GM23338 (cell line): ENCODE measurements around the gene OTOP2. TPM values are rescaled to one million over a fixed set of nuclear protein-coding genes. Genes with fewer than 3 reads are reported as not detected.

Experiments used
- ATAC-seq: fragments of 200-7000 bp; cut with Tn5 transposase; 3 replicates; pipeline ENCODE4 v1.9.1; 2020
- DNase-seq: peaks from one replicate; pipeline ENCODE4 v3.0.0-alpha.2; 2015; ENCODE audit warnings: low spot score
- H2AFZ ChIP-seq: fragments of 200-600 bp; sonication (generic); 2 replicates; pipeline ENCODE4 v1.8.0; 2016; ENCODE audit warnings: antibody characterized with exemption, mild to moderate bottlenecking, moderate library complexity
- H3F3A ChIP-seq: fragments of 200-600 bp; sonication (generic); replicated peaks from 2 replicates; pipeline ENCODE4 v1.8.0; 2017; ENCODE audit warnings: antibody characterized with exemption, mixed run types, low read depth
- H3K27ac ChIP-seq: fragments of 200-600 bp; sonication (generic); 2 replicates; pipeline ENCODE4 v1.6.1; 2016; ENCODE audit warnings: low read depth
- H3K27me3 ChIP-seq: fragments of 200-600 bp; sonication (generic); 2 replicates; pipeline ENCODE4 v1.8.0; 2016; ENCODE audit warnings: mild to moderate bottlenecking, mixed run types, moderate library complexity; ENCODE audit not compliant: insufficient read depth
- H3K36me3 ChIP-seq: fragments of 200-600 bp; sonication (generic); 2 replicates; pipeline ENCODE4 v1.8.0; 2016; ENCODE audit warnings: mild to moderate bottlenecking; ENCODE audit not compliant: insufficient read depth
- H3K4me1 ChIP-seq: fragments of 200-600 bp; sonication (generic); 2 replicates; pipeline ENCODE4 v1.8.0; 2016; ENCODE audit warnings: mild to moderate bottlenecking, moderate library complexity; ENCODE audit not compliant: insufficient read depth
- H3K4me2 ChIP-seq: fragments of 200-600 bp; sonication (generic); 2 replicates; pipeline ENCODE4 v1.7.1; 2017; ENCODE audit warnings: mixed run types
- H3K4me3 ChIP-seq: fragments of 200-600 bp; sonication (generic); 2 replicates; pipeline ENCODE4 v1.6.1; 2016; ENCODE audit warnings: mixed run types
- H3K79me2 ChIP-seq: fragments of 200-600 bp; sonication (generic); replicated peaks from 2 replicates; pipeline ENCODE4 v1.8.0; 2017; ENCODE audit warnings: mild to moderate bottlenecking; ENCODE audit not compliant: insufficient read depth
- H3K9me2 ChIP-seq: fragments of 200-600 bp; sonication (generic); 2 replicates; pipeline ENCODE4 v1.8.0; 2017; ENCODE audit not compliant: insufficient read depth
- H4K20me1 ChIP-seq: fragments of 200-600 bp; sonication (generic); replicated peaks from 2 replicates; pipeline ENCODE4 v1.8.0; 2017; ENCODE audit warnings: mild to moderate bottlenecking; ENCODE audit not compliant: insufficient read depth
- H3K27ac Mint-ChIP-seq: 2 replicates; pipeline ENCODE4 v1.8.0; 2020; ENCODE audit warnings: inconsistent platforms, mild to moderate bottlenecking, moderate library complexity, mixed read lengths
- H3K27me3 Mint-ChIP-seq: 3 replicates; pipeline ENCODE4 v1.8.0; 2022; ENCODE audit warnings: low read depth, mild to moderate bottlenecking, moderate library complexity, mixed read lengths, inconsistent platforms; ENCODE audit not compliant: insufficient read depth, poor library complexity
- H3K36me3 Mint-ChIP-seq: 3 replicates; pipeline ENCODE4 v1.8.0; 2021; ENCODE audit warnings: low read depth, mild to moderate bottlenecking, inconsistent platforms, moderate library complexity, mixed read lengths
- H3K4me1 Mint-ChIP-seq: 3 replicates; pipeline ENCODE4 v1.8.0; 2020; ENCODE audit warnings: mild to moderate bottlenecking, inconsistent platforms, mixed read lengths
- H3K4me3 Mint-ChIP-seq: 3 replicates; pipeline ENCODE4 v1.8.0; 2021; ENCODE audit warnings: moderate library complexity, mild to moderate bottlenecking, inconsistent platforms, mixed read lengths
- H3K9me3 Mint-ChIP-seq: 3 replicates; pipeline ENCODE4 v1.8.0; 2020; ENCODE audit warnings: moderate library complexity, mild to moderate bottlenecking, inconsistent platforms, mixed read lengths
- CREB1 ChIP-seq: fragments of 250-450 bp; sonication (Bioruptor Pico); IDR thresholded peaks from 2 replicates; pipeline ENCODE4 v1.5.0; 2020; ENCODE audit warnings: low read depth, mild to moderate bottlenecking, moderate library complexity
- CTCF ChIP-seq, 2 experiments: fragments of 200-600 bp in 1 of 2; sonication (generic) in 1 of 2; conservative IDR thresholded peaks; 2 replicates each; pipeline versions ENCODE4 v1.5.1 to v1.6.1; 2016 to 2017; ENCODE audit warnings: antibody characterized with exemption in 2 of 2, low read depth in 2 of 2, mild to moderate bottlenecking in 2 of 2, moderate library complexity in 1 of 2
- ETS1 ChIP-seq: IDR thresholded peaks from 2 replicates; pipeline ENCODE4 v1.6.1; 2016; ENCODE audit warnings: antibody characterized with exemption
- EZH2 ChIP-seq: fragments of 200-600 bp; sonication (generic); IDR thresholded peaks from one replicate; pipeline ENCODE4 v1.8.0; 2017; ENCODE audit warnings: antibody characterized with exemption, mild to moderate bottlenecking, low read depth; ENCODE audit not compliant: unreplicated experiment
- EZH2phosphoT487 ChIP-seq: fragments of 200-600 bp; sonication (generic); IDR thresholded peaks from one replicate; pipeline ENCODE4 v1.8.1; 2018; ENCODE audit warnings: antibody characterized with exemption; ENCODE audit not compliant: unreplicated experiment
- JUNB ChIP-seq: IDR thresholded peaks from one replicate; pipeline ENCODE4 v1.6.1; 2016; ENCODE audit warnings: antibody characterized with exemption; ENCODE audit not compliant: unreplicated experiment
- POLR2AphosphoS5 ChIP-seq: IDR thresholded peaks from 2 replicates; pipeline ENCODE4 v1.6.1; 2016; ENCODE audit warnings: antibody characterized with exemption, low read depth
- REST ChIP-seq: IDR thresholded peaks from one replicate; pipeline ENCODE4 v1.6.1; 2018; ENCODE audit warnings: antibody characterized with exemption; ENCODE audit not compliant: unreplicated experiment
- STAT1 ChIP-seq: IDR thresholded peaks from one replicate; pipeline ENCODE4 v1.6.1; 2016; ENCODE audit warnings: antibody characterized with exemption; ENCODE audit not compliant: unreplicated experiment
- ZNF114 ChIP-seq: fragments of 250-450 bp; sonication (Bioruptor Pico); IDR thresholded peaks from 2 replicates; pipeline ENCODE4 v1.5.0; 2020; ENCODE audit warnings: mild to moderate bottlenecking, moderate library complexity
- ZNF331 ChIP-seq: fragments of 250-450 bp; sonication (Bioruptor Pico); IDR thresholded peaks from 2 replicates; pipeline ENCODE4 v1.5.0; 2020; ENCODE audit warnings: low read depth, mild to moderate bottlenecking, moderate library complexity
- ZNF462 ChIP-seq: fragments of 250-450 bp; sonication (Bioruptor Pico); IDR thresholded peaks from 2 replicates; pipeline ENCODE4 v1.5.0; 2020; ENCODE audit warnings: mild to moderate bottlenecking, moderate library complexity
- polyA plus RNA-seq: library from polyadenylated mRNA; unstranded; fragments of >200 nt; fragmentation: Nextera tagmentation; extraction: Ambion mirVana; gene quantifications from 2 replicates; pipeline ENCODE4 v1.2.1, GENCODE V29; 2016
- total RNA-seq: library from RNA; depleted of rRNA; stranded (reverse); fragments of >200 nt; shearing (Covaris generic); gene quantifications from 2 replicates; pipeline ENCODE4 v1.2.3, GENCODE V29; 2014

OTOP2 gene
- total and polyA plus RNA-seq, 2 experiments from 2014 or later: not detected

GRCh38 chr17:74916136-74916850, 7.8 kb upstream of the OTOP2 start (continued):
- TF ChIP-seq ZNF331 (CRISPR knock-in tag) (no peak), EZH2phosphoT487 (no peak)

- DNase-seq (no peak), ATAC-seq (no peak)
- Histone ChIP-seq H3K4me1 (no peaks in the 10 kb centered on the region), H3K27me3 (peaks cover 13% of the 10 kb centered on the region; the same call in 1 of the 2 replicates), H3K27ac (no peak overlapping the region), H2AFZ (no peak overlapping the region), H3K4me2 (no peak overlapping the region), H3F3A (no peaks in the 10 kb centered on the region), H3K79me2 (no peaks in the 10 kb centered on the region), H4K20me1 (no peaks in the 10 kb centered on the region), H3K4me3 (no peak overlapping the region), H3K9me2 (no peaks in the 10 kb centered on the region), H3K36me3 (no peaks in the 10 kb centered on the region; the same call in 1 of the 2 replicates)
- H3K27ac Mint-ChIP-seq: no peak overlapping the region
- H3K27me3 Mint-ChIP-seq: peaks cover 11% of the 10 kb centered on the region
- H3K4me3 Mint-ChIP-seq: no peak overlapping the region
- no peaks in the 10 kb centered on the region; the same call in 2 of the 3 replicates for H3K9me3 Mint-ChIP-seq
- H3K4me1 Mint-ChIP-seq: peaks cover 7% of the 10 kb centered on the region
- H3K36me3 Mint-ChIP-seq: no peaks in the 10 kb centered on the region; the same call in 2 of the 3 replicates
- no peak for TF ChIP-seq ZNF114 (CRISPR knock-in tag)
- TF ChIP-seq ZNF462 (CRISPR knock-in tag): no peak
- no peak for TF ChIP-seq REST
- no peak for TF ChIP-seq STAT1
- no peak for TF ChIP-seq ZNF331 (CRISPR knock-in tag)
- no peak for TF ChIP-seq EZH2
- no peak for TF ChIP-seq CTCF (conservative IDR thresholded peaks at IDR 0.05; ENCODE audit: low read depth in 2 of 2)
- no peak for TF ChIP-seq POLR2AphosphoS5
- no peak for TF ChIP-seq JUNB
- TF ChIP-seq EZH2phosphoT487: no peak
- TF ChIP-seq ETS1: no peak
- no peak for TF ChIP-seq CREB1 (CRISPR knock-in tag)
Observed at GRCh38 chr17:74916851-74917199, 7.2 kb upstream of the OTOP2 start.
